ENCODE results near the gene GFI1B. TPM values are rescaled to one million over a fixed set of nuclear protein-coding genes. Genes with fewer than 3 reads are reported as not detected.
A peak's percentile ranks its signal among the peaks of the same experiment; 100 is the strongest.

The GFI1B gene
- total RNA-seq, 1 experiment from 2014 or later: 0.77 TPM

- TF ChIP-seq ZNF232 (CRISPR knock-in tag; IDR thresholded peaks at IDR 0.05) (no peak), EMX1 (CRISPR knock-in tag; IDR thresholded peaks at IDR 0.05) (no peak), ZNF121 (CRISPR knock-in tag; IDR thresholded peaks at IDR 0.05) (no peak), TP53 (CRISPR knock-in tag; IDR thresholded peaks at IDR 0.05) (no peak), ZNF396 (CRISPR knock-in tag; IDR thresholded peaks at IDR 0.05; ENCODE audit: borderline replicate concordance) (no peak), ATF2 (CRISPR knock-in tag; IDR thresholded peaks at IDR 0.05; ENCODE audit: borderline replicate concordance, low read depth) (no peak)
- POLR2A ChIA-PET: no interaction called here
- Mint-ChIP-seq H3K9me3 (no peaks in the 10 kb centered on the region), H3K4me1 (peaks cover 37% of the 10 kb centered on the region), H3K4me3 (no peak overlapping the region), H3K27ac (no peak overlapping the region), H3K27me3 (ENCODE audit: low read depth) (peaks cover 13% of the 10 kb centered on the region), H3K36me3 (no peaks in the 10 kb centered on the region)
- CTCF ChIA-PET: interaction anchor here (1.0 to 3.8 kb wide), 2 partner anchors 24 to 27 kb away, joined by 3 to 25 read pairs; no protein-coding TSS in a partner anchor
- peak; percentile 7 for DNase-seq (ENCODE audit: low spot score)
- no peak for ATAC-seq
These were observed 17.4 kb downstream of the GFI1B start for GRCh38 chr9:132995879-132996278.

DNA sequence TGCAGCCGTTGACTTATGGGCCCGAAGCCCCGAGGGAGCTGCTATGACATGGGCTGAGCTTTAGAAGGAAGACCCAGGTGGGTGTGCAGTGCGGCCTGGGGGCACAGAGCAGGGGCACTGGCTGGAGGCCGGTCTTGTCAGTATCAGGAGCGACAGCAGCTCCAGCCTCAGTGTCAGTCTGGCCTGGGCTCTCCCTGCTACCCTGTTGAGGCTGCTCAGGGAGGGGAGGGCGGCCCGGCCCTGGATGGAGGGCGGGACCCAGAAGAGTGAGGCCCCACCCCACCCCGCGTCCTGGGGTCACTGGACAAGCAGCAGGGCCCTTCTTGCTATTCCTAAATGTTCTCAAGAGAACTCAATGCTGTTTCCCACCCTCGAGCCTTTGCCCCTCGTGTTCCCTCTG is 18.0 kb downstream of the GFI1B start:
- Mint-ChIP-seq H3K27me3 (ENCODE audit: low read depth) (peaks cover 20% of the 10 kb centered on the region), H3K27ac (no peak overlapping the region)
- no peak for TF ChIP-seq NR2C2 (CRISPR knock-in tag; IDR thresholded peaks at IDR 0.05)
- no peak for TF ChIP-seq JAZF1 (CRISPR knock-in tag; IDR thresholded peaks at IDR 0.05)
- no peak for TF ChIP-seq MXD4 (CRISPR knock-in tag; IDR thresholded peaks at IDR 0.05; ENCODE audit: borderline replicate concordance)
- no peak for TF ChIP-seq ZNF416 (CRISPR knock-in tag; IDR thresholded peaks at IDR 0.05)
- TF ChIP-seq, protein P1, sequence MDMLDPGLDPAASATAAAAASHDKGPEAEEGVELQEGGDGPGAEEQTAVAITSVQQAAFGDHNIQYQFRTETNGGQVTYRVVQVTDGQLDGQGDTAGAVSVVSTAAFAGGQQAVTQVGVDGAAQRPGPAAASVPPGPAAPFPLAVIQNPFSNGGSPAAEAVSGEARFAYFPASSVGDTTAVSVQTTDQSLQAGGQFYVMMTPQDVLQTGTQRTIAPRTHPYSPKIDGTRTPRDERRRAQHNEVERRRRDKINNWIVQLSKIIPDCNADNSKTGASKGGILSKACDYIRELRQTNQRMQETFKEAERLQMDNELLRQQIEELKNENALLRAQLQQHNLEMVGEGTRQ (CRISPR knock-in tag; IDR thresholded peaks at IDR 0.05): no peak
- TF ChIP-seq, protein P2, sequence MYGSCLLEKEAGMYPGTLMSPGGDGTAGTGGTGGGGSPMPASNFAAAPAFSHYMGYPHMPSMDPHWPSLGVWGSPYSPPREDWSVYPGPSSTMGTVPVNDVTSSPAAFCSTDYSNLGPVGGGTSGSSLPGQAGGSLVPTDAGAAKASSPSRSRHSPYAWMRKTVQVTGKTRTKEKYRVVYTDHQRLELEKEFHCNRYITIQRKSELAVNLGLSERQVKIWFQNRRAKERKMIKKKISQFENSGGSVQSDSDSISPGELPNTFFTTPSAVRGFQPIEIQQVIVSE (CRISPR knock-in tag; IDR thresholded peaks at IDR 0.05; ENCODE audit: borderline replicate concordance): no peak
- TF ChIP-seq ZBTB21 (CRISPR knock-in tag; IDR thresholded peaks at IDR 0.05; ENCODE audit: borderline replicate concordance): no peak
- TF ChIP-seq SMAD3 (CRISPR knock-in tag; IDR thresholded peaks at IDR 0.05; ENCODE audit: borderline replicate concordance): no peak
- TF ChIP-seq SP1 (CRISPR knock-in tag; conservative IDR thresholded peaks at IDR 0.05): no peak
- no peak for TF ChIP-seq ATF1 (CRISPR knock-in tag; IDR thresholded peaks at IDR 0.05)
- TF ChIP-seq CREM (CRISPR knock-in tag; IDR thresholded peaks at IDR 0.05): no peak
- no peak for TF ChIP-seq IRF2 (CRISPR knock-in tag; IDR thresholded peaks at IDR 0.05; ENCODE audit: borderline replicate concordance, low read depth)
- TF ChIP-seq EMX1 (CRISPR knock-in tag; IDR thresholded peaks at IDR 0.05): no peak
- TF ChIP-seq, protein P3, sequence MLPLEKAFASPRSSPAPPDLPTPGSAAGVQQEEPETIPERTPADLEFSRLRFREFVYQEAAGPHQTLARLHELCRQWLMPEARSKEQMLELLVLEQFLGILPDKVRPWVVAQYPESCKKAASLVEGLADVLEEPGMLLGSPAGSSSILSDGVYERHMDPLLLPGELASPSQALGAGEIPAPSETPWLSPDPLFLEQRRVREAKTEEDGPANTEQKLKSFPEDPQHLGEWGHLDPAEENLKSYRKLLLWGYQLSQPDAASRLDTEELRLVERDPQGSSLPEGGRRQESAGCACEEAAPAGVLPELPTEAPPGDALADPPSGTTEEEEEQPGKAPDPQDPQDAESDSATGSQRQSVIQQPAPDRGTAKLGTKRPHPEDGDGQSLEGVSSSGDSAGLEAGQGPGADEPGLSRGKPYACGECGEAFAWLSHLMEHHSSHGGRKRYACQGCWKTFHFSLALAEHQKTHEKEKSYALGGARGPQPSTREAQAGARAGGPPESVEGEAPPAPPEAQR (CRISPR knock-in tag; IDR thresholded peaks at IDR 0.05): no peak
- no peak for TF ChIP-seq OVOL2 (CRISPR knock-in tag; IDR thresholded peaks at IDR 0.05; ENCODE audit: borderline replicate concordance)

GRCh38 chr9:132997591-132997990 is 19.1 kb downstream of the GFI1B start:
- H3K27me3 Mint-ChIP-seq (ENCODE audit: low read depth): peaks cover 31% of the 10 kb centered on the region
- DNase-seq (ENCODE audit: low spot score): no peak
- no peak overlapping the region for H3K27ac Mint-ChIP-seq
- ChIA-PET CTCF (no interaction called here), POLR2A (interaction anchor here (0.7 kb wide), 1 partner anchor 522 kb away, joined by 3 read pairs; no protein-coding TSS in a partner anchor)
- no peak for ATAC-seq
- no peaks in the 10 kb centered on the region for H3K9me3 Mint-ChIP-seq
- H3K36me3 Mint-ChIP-seq: no peaks in the 10 kb centered on the region
- H3K4me1 Mint-ChIP-seq: peaks cover 31% of the 10 kb centered on the region
- H3K4me3 Mint-ChIP-seq: no peak overlapping the region
- no peak for TF ChIP-seq ZNF121 (CRISPR knock-in tag; IDR thresholded peaks at IDR 0.05)
- TF ChIP-seq PRDM15 (CRISPR knock-in tag; IDR thresholded peaks at IDR 0.05): no peak
- no peak for TF ChIP-seq NFE2L1 (CRISPR knock-in tag; IDR thresholded peaks at IDR 0.05)
- TF ChIP-seq ZNF138 (CRISPR knock-in tag; conservative IDR thresholded peaks at IDR 0.05): no peak
- no peak for TF ChIP-seq FOXJ3 (CRISPR knock-in tag; IDR thresholded peaks at IDR 0.05; ENCODE audit: borderline replicate concordance)

More for the DNA sequence above, 18.0 kb downstream of the GFI1B start:
- ATAC-seq: no peak
- H3K36me3 Mint-ChIP-seq: no peaks in the 10 kb centered on the region
- H3K4me3 Mint-ChIP-seq: no peak overlapping the region
- ChIA-PET POLR2A (no interaction called here), CTCF (interaction anchor here (1.0 to 3.8 kb wide), 2 partner anchors 25 to 26 kb away, joined by 3 to 25 read pairs; no protein-coding TSS in a partner anchor)
- H3K4me1 Mint-ChIP-seq: peaks cover 37% of the 10 kb centered on the region
- no peaks in the 10 kb centered on the region for H3K9me3 Mint-ChIP-seq
- peak; percentile 13 for DNase-seq (ENCODE audit: low spot score)

All from WTC11 (cell line).